A549 treated with AZD9567 at 1 μM for 4 hours (cell line): ENCODE results near the gene ANKIB1. TPM values are rescaled to one million over a fixed set of nuclear protein-coding genes. Genes with fewer than 3 reads are reported as not detected.

Source experiments
- total RNA-seq: library from RNA; stranded (reverse); fragments of 200-300 nt; extraction: Qiagen RNA extraction; gene quantifications from 5 replicates; pipeline ENCODE4 v1.2.3, GENCODE V29; 2022; ENCODE audit not compliant: insufficient read depth

ANKIB1 gene, protein sequence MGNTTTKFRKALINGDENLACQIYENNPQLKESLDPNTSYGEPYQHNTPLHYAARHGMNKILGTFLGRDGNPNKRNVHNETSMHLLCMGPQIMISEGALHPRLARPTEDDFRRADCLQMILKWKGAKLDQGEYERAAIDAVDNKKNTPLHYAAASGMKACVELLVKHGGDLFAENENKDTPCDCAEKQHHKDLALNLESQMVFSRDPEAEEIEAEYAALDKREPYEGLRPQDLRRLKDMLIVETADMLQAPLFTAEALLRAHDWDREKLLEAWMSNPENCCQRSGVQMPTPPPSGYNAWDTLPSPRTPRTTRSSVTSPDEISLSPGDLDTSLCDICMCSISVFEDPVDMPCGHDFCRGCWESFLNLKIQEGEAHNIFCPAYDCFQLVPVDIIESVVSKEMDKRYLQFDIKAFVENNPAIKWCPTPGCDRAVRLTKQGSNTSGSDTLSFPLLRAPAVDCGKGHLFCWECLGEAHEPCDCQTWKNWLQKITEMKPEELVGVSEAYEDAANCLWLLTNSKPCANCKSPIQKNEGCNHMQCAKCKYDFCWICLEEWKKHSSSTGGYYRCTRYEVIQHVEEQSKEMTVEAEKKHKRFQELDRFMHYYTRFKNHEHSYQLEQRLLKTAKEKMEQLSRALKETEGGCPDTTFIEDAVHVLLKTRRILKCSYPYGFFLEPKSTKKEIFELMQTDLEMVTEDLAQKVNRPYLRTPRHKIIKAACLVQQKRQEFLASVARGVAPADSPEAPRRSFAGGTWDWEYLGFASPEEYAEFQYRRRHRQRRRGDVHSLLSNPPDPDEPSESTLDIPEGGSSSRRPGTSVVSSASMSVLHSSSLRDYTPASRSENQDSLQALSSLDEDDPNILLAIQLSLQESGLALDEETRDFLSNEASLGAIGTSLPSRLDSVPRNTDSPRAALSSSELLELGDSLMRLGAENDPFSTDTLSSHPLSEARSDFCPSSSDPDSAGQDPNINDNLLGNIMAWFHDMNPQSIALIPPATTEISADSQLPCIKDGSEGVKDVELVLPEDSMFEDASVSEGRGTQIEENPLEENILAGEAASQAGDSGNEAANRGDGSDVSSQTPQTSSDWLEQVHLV
- total RNA-seq: 14.7 to 20.8 TPM (median 20.0 TPM) in 5 replicates

DNA sequence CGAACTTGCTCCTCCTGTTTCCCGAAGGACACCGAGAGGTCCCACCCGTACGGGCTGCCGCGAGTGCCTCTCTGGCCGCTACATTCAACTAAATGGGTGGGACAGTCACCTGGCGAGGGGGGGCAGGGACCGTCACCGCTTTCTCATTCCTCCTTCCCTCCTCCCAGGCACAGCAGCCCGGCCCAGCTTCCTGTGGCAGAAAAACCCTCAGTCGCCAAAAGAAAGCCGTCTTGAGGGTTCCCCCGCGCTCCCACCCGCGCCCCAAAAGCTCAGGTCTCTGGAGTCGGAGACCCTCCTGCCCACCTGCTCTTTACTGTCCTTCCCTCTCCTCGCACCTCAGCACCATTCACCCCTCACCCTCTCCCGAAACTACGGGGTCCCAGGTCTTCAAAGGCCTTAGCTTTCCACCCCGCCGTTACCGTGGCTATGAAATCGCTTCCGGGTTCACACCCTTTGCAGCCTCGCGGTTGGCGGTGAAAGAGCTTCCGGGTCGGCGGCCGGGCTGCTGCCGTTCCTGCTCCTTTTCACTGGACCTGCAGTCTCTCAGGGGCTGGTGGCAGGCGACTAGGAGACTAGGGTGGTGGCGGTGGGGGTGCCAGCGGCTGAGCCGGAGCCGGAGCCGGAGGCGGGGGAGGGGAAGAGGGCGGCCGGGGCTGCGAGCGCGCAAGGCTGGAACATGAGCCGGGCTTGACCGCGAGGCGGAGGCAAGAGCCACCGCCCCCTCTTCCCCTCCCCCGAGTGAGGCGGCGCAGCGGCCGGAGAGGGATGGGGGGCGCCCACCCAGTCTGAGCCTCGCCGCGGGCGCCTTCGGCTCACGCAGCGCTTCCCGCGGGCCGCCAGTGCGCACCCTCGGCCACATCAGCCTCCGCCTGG lies at the start of gene ANKIB1, which contains the start of gene KRIT1:
TSS of gene ANKIB1 (plus strand) at position 488 of the 873 bp plus-strand sequence. CDS start 49,005 bp downstream, outside the sequence.
TSS of gene KRIT1 (minus strand) at position 428 of the 873 bp plus-strand sequence. CDS start 3,779 bp downstream, outside the sequence.

DNA sequence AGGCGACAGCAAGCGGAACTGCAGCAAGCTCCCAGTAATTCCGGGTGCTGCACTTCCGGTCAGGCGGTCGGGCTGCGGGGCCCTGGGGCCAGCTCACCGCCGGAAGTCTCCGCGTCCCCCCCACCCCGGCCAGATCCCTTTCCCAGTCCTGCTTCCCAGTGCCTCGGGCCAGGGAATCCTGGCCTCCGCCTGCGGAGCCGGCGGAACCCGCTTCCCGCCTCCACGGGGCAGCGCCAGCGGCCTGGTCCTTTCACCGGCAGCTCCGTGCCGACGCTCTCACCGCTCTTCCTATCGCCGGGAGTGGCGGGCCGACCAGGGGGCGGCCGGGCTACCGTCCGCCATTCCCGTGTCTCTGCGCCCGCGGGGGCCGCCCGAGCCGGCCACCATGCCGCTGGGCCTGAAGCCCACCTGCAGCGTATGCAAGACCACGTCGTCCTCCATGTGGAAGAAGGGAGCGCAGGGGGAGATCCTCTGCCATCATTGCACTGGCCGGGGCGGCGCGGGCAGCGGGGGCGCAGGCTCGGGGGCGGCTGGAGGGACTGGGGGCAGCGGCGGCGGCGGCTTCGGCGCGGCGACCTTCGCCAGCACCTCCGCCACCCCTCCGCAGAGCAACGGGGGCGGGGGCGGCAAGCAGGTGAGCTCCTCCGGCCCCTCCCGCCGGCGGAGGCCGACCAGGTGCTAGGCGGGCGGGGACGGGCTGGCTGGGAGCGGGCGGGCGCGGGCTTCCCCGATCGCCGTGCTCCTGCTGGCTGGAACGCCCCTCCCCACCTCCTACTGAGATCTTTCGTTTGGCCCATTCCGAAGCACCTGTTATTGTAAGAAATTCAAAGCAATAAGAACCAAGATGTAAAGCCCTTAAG lies 201.8 kb downstream of the ANKIB1 start, which contains the start of gene GATAD1:
TSS of gene GATAD1 (plus strand) at position 138 of the 860 bp plus-strand sequence. CDS start at position 386, 248 bp downstream.

Other genes starting within 250 kb of the ANKIB1 start
- gene CYP51A1, start 111.5 kb upstream of the ANKIB1 start, total RNA-seq: 41.2 to 56.9 TPM (median 42.2 TPM) in 5 replicates
- gene LRRD1, start 66.8 kb upstream of the ANKIB1 start, total RNA-seq: not detected in 5 replicates
- gene KRIT1, start 60 bp upstream of the ANKIB1 start, total RNA-seq: 20.3 to 24.2 TPM (median 22.2 TPM) in 5 replicates
- 16.5 to 23.0 TPM (median 18.5 TPM) in 5 replicates for gene GATAD1, start 201.5 kb downstream of the ANKIB1 start, total RNA-seq
- gene ERVW-1, start 232.0 kb downstream of the ANKIB1 start, total RNA-seq: 0.07 to 0.08 TPM in 2 of 5 replicates, not detected in the others